NK-92 (cell line): ENCODE data around the gene STAB2.

Experiments used
- DNase-seq: peaks from one replicate; lab custom pipeline; 2025; ENCODE audit not compliant: unreplicated experiment; lab: John Stamatoyannopoulos, UW

Gene STAB2

GRCh38 chr12:103586791-103587370 is at the start of gene STAB2:
TSS of gene STAB2 (plus strand) at chr12:103587273. CDS start at chr12:103587477, 204 bp downstream.
- DNase-seq: no peak

- no peak for DNase-seq
These were observed 48.7 kb upstream of the STAB2 start for GRCh38 chr12:103538397-103538796.

GRCh38 chr12:103540319-103540718 is 46.8 kb upstream of the STAB2 start:
- DNase-seq: no peak

GRCh38 chr12:103542078-103542477 is 45.0 kb upstream of the STAB2 start:
- no peak for DNase-seq

GRCh38 chr12:103546959-103547358 is 40.1 kb upstream of the STAB2 start:
- no peak for DNase-seq

- no peak for DNase-seq
These were observed 39.7 kb upstream of the STAB2 start for GRCh38 chr12:103547376-103547775.

GRCh38 chr12:103547929-103548328 is 39.1 kb upstream of the STAB2 start:
- no peak for DNase-seq

- DNase-seq: no peak
These were observed 38.2 kb upstream of the STAB2 start for GRCh38 chr12:103548622-103549601.

GRCh38 chr12:103556890-103557627 is 30.0 kb upstream of the STAB2 start:
- no peak for DNase-seq

GRCh38 chr12:103557628-103558010 is 29.5 kb upstream of the STAB2 start:
- no peak for DNase-seq

GRCh38 chr12:103558879-103559278 is 28.2 kb upstream of the STAB2 start:
- DNase-seq: no peak

- DNase-seq: no peak
These were observed 26.4 kb upstream of the STAB2 start for GRCh38 chr12:103560604-103561101.

- no peak for DNase-seq
These were observed 25.9 kb upstream of the STAB2 start for GRCh38 chr12:103561174-103561573.

GRCh38 chr12:103566398-103566797 is 20.7 kb upstream of the STAB2 start:
- DNase-seq: no peak

- DNase-seq: no peak
These were observed 17.8 kb upstream of the STAB2 start for GRCh38 chr12:103569278-103569677.

- DNase-seq: no peak
These were observed 15.8 kb upstream of the STAB2 start for GRCh38 chr12:103571286-103571685.

- DNase-seq: no peak
These were observed 14.6 kb upstream of the STAB2 start for GRCh38 chr12:103572312-103573045.

GRCh38 chr12:103573185-103573584 is 13.9 kb upstream of the STAB2 start:
- no peak for DNase-seq

GRCh38 chr12:103578926-103579325 is 8.1 kb upstream of the STAB2 start:
- no peak for DNase-seq

GRCh38 chr12:103580026-103580425 is 7.0 kb upstream of the STAB2 start:
- no peak for DNase-seq

- DNase-seq: no peak
These were observed 4.1 kb upstream of the STAB2 start for GRCh38 chr12:103583008-103583407.
